ENCODE data around the gene CLK2.

DNA sequence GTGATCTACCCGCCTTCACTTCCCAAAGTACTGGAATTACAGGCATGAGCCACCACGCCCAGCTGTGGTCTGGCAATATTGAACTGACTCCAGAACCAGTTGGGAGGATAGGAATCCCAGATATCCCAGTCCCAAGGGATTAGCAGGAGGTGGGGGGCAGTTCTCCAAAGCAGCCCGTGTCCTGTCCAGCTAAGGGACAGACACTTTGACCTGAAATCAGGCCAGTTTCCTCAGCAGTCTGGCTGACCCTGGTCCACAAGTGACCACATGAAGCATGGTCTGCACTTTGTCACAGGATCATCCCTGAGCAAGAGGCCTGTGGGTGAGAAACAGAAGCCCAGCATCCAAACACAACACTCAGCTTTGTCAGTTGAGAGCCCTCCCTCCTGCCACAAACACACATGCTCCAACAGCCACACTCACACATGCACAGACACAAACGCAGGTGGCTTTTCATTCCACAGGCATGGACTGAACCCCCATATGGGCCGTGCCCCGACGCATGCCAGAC lies 32.6 kb upstream of the CLK2 start:
- TF ChIP-seq, protein P1, sequence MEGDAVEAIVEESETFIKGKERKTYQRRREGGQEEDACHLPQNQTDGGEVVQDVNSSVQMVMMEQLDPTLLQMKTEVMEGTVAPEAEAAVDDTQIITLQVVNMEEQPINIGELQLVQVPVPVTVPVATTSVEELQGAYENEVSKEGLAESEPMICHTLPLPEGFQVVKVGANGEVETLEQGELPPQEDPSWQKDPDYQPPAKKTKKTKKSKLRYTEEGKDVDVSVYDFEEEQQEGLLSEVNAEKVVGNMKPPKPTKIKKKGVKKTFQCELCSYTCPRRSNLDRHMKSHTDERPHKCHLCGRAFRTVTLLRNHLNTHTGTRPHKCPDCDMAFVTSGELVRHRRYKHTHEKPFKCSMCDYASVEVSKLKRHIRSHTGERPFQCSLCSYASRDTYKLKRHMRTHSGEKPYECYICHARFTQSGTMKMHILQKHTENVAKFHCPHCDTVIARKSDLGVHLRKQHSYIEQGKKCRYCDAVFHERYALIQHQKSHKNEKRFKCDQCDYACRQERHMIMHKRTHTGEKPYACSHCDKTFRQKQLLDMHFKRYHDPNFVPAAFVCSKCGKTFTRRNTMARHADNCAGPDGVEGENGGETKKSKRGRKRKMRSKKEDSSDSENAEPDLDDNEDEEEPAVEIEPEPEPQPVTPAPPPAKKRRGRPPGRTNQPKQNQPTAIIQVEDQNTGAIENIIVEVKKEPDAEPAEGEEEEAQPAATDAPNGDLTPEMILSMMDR (IDR thresholded peaks at IDR 0.05 in 2 of 3, conservative IDR thresholded peaks at IDR 0.05 in 1 of 3; ENCODE audit: borderline replicate concordance in 1 of 3, insufficient read depth in 1 of 3, low read depth in 2 of 3, low read length in 2 of 3), result no peak
- TF ChIP-seq SIN3A (IDR thresholded peaks at IDR 0.05; ENCODE audit: low read depth), result no peak
- TF ChIP-seq EZH2 (IDR thresholded peaks at IDR 0.05), result no peak
- TF ChIP-seq, protein P2, sequence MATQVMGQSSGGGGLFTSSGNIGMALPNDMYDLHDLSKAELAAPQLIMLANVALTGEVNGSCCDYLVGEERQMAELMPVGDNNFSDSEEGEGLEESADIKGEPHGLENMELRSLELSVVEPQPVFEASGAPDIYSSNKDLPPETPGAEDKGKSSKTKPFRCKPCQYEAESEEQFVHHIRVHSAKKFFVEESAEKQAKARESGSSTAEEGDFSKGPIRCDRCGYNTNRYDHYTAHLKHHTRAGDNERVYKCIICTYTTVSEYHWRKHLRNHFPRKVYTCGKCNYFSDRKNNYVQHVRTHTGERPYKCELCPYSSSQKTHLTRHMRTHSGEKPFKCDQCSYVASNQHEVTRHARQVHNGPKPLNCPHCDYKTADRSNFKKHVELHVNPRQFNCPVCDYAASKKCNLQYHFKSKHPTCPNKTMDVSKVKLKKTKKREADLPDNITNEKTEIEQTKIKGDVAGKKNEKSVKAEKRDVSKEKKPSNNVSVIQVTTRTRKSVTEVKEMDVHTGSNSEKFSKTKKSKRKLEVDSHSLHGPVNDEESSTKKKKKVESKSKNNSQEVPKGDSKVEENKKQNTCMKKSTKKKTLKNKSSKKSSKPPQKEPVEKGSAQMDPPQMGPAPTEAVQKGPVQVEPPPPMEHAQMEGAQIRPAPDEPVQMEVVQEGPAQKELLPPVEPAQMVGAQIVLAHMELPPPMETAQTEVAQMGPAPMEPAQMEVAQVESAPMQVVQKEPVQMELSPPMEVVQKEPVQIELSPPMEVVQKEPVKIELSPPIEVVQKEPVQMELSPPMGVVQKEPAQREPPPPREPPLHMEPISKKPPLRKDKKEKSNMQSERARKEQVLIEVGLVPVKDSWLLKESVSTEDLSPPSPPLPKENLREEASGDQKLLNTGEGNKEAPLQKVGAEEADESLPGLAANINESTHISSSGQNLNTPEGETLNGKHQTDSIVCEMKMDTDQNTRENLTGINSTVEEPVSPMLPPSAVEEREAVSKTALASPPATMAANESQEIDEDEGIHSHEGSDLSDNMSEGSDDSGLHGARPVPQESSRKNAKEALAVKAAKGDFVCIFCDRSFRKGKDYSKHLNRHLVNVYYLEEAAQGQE (IDR thresholded peaks at IDR 0.05; ENCODE audit: low read depth), result no peak
- TF ChIP-seq POLR2A (IDR thresholded peaks at IDR 0.05; ENCODE audit: borderline replicate concordance, extremely low read depth, insufficient read depth, insufficient read length), result no peak
- TF ChIP-seq POLR2AphosphoS5 (IDR thresholded peaks at IDR 0.05; ENCODE audit: low read depth, low read length), result no peak
